Osteoblast (primary cell): ENCODE measurements around the gene ZDHHC4. TPM values are rescaled to one million over a fixed set of nuclear protein-coding genes. Genes with fewer than 3 reads are reported as not detected.

ENCODE experiments used
- DNase-seq: peaks from one replicate; pipeline ENCODE4 v3.0.0; 2011; ENCODE audit warnings: low spot score, mixed read lengths; ENCODE audit not compliant: insufficient read length; ENCODE audit errors: missing footprints
- H2AFZ ChIP-seq: 2 replicates; pipeline ENCODE4 v1.6.0; 2011; ENCODE audit warnings: mild to moderate bottlenecking, low read length
- H3K27ac ChIP-seq: 2 replicates; pipeline ENCODE4 v1.5.1; 2011; ENCODE audit warnings: mild to moderate bottlenecking, low read depth, low read length, moderate library complexity
- H3K27me3 ChIP-seq: 2 replicates; pipeline ENCODE4 v1.6.0; 2012; ENCODE audit warnings: mild to moderate bottlenecking, control low read depth, inconsistent platforms, low read length, moderate library complexity; ENCODE audit not compliant: insufficient read depth
- H3K36me3 ChIP-seq: 2 replicates; pipeline ENCODE4 v1.5.1; 2011; ENCODE audit warnings: mild to moderate bottlenecking, low read length, control low read depth, moderate library complexity; ENCODE audit not compliant: insufficient read depth
- H3K4me1 ChIP-seq: 2 replicates; pipeline ENCODE4 v1.5.1; 2011; ENCODE audit warnings: mild to moderate bottlenecking, low read length, control low read depth, moderate library complexity; ENCODE audit not compliant: insufficient read depth
- H3K4me2 ChIP-seq: 2 replicates; pipeline ENCODE4 v1.6.0; 2011; ENCODE audit warnings: mild to moderate bottlenecking, low read length; ENCODE audit not compliant: insufficient read depth
- H3K4me3 ChIP-seq: fragments of 200-600 bp; sonication (generic); 3 replicates; pipeline ENCODE4 v1.5.1; 2012; ENCODE audit warnings: mild to moderate bottlenecking, low read length, inconsistent platforms; ENCODE audit not compliant: insufficient read depth
- H3K79me2 ChIP-seq: 2 replicates; pipeline ENCODE4 v1.6.0; 2012; ENCODE audit warnings: mild to moderate bottlenecking, low read length, control low read depth, inconsistent platforms; ENCODE audit not compliant: insufficient read depth
- H3K9me3 ChIP-seq: 2 replicates; pipeline ENCODE4 v1.5.1; 2011; ENCODE audit warnings: low read depth, low read length, control low read depth
- H4K20me1 ChIP-seq: 2 replicates; pipeline ENCODE4 v1.6.0; 2012; ENCODE audit warnings: mild to moderate bottlenecking, low read length, control low read depth; ENCODE audit not compliant: insufficient read depth
- CTCF ChIP-seq: IDR thresholded peaks from 2 replicates; pipeline ENCODE4 v1.5.1; 2011; ENCODE audit warnings: mild to moderate bottlenecking, low read depth, low read length, moderate library complexity; ENCODE audit errors: extremely low read depth
- total RNA-seq: library from RNA; depleted of rRNA; stranded (reverse); fragments of >200 nt; gene quantifications from 2 replicates; pipeline ENCODE4 v1.2.3, GENCODE V29; 2012

ZDHHC4 gene
- total RNA-seq, 1 donor = 51.0 TPM

- H3K36me3 ChIP-seq = no peaks in the 10 kb centered on the region
- no peaks in the 10 kb centered on the region for H4K20me1 ChIP-seq
- H2AFZ ChIP-seq = no peak overlapping the region
- no peaks in the 10 kb centered on the region for H3K4me1 ChIP-seq
- no peak for TF ChIP-seq CTCF
- H3K9me3 ChIP-seq = no peaks in the 10 kb centered on the region
- peak; percentile 89 for DNase-seq
- no peak overlapping the region for H3K4me2 ChIP-seq
- no peaks in the 10 kb centered on the region for H3K79me2 ChIP-seq
- H3K4me3 ChIP-seq = peak overlapping the region; percentile 37
- no peak overlapping the region for H3K27ac ChIP-seq
- peaks cover 33% of the 10 kb centered on the region for H3K27me3 ChIP-seq
These were observed 38.7 kb downstream of the ZDHHC4 start for GRCh38 chr7:6615723-6616555.

- Histone ChIP-seq H3K4me2 (no peak overlapping the region), H3K9me3 (no peaks in the 10 kb centered on the region), H3K4me1 (no peaks in the 10 kb centered on the region), H3K36me3 (no peaks in the 10 kb centered on the region), H3K27me3 (peaks cover 33% of the 10 kb centered on the region), H3K79me2 (no peaks in the 10 kb centered on the region), H4K20me1 (no peaks in the 10 kb centered on the region), H2AFZ (no peak overlapping the region), H3K4me3 (no peak overlapping the region), H3K27ac (no peak overlapping the region)
- no peak for TF ChIP-seq CTCF
- DNase-seq = no peak
These were observed 39.8 kb downstream of the ZDHHC4 start for GRCh38 chr7:6616854-6617643.

- peak; percentile 72 for DNase-seq
- no peak overlapping the region for H3K4me2 ChIP-seq
- H3K27me3 ChIP-seq = peaks cover 31% of the 10 kb centered on the region
- H3K4me3 ChIP-seq = no peak overlapping the region
- no peak overlapping the region for H2AFZ ChIP-seq
- H3K79me2 ChIP-seq = no peaks in the 10 kb centered on the region
- no peaks in the 10 kb centered on the region for H3K9me3 ChIP-seq
- H3K36me3 ChIP-seq = no peaks in the 10 kb centered on the region
- H4K20me1 ChIP-seq = no peaks in the 10 kb centered on the region
- no peak overlapping the region for H3K27ac ChIP-seq
- H3K4me1 ChIP-seq = no peaks in the 10 kb centered on the region
- TF ChIP-seq CTCF = no peak
These were observed 41.4 kb downstream of the ZDHHC4 start for GRCh38 chr7:6618621-6619020.

- TF ChIP-seq CTCF = no peak
- Histone ChIP-seq H2AFZ (no peak overlapping the region), H3K27me3 (peaks cover 18% of the 10 kb centered on the region), H3K36me3 (no peaks in the 10 kb centered on the region), H4K20me1 (no peaks in the 10 kb centered on the region), H3K4me3 (no peak overlapping the region), H3K9me3 (no peaks in the 10 kb centered on the region), H3K79me2 (no peaks in the 10 kb centered on the region), H3K27ac (no peak overlapping the region), H3K4me1 (no peaks in the 10 kb centered on the region), H3K4me2 (no peak overlapping the region)
- DNase-seq = no peak
These were observed 42.7 kb downstream of the ZDHHC4 start for GRCh38 chr7:6619961-6620360.
